ENCODE results near the gene PPP6R3. TPM values are rescaled to one million over a fixed set of nuclear protein-coding genes. Genes with fewer than 3 reads are reported as not detected.

PPP6R3 gene
- total and polyA plus RNA-seq, 5 donors from 2014 or later, result 46.7 to 172 (median 51.6) TPM

DNA sequence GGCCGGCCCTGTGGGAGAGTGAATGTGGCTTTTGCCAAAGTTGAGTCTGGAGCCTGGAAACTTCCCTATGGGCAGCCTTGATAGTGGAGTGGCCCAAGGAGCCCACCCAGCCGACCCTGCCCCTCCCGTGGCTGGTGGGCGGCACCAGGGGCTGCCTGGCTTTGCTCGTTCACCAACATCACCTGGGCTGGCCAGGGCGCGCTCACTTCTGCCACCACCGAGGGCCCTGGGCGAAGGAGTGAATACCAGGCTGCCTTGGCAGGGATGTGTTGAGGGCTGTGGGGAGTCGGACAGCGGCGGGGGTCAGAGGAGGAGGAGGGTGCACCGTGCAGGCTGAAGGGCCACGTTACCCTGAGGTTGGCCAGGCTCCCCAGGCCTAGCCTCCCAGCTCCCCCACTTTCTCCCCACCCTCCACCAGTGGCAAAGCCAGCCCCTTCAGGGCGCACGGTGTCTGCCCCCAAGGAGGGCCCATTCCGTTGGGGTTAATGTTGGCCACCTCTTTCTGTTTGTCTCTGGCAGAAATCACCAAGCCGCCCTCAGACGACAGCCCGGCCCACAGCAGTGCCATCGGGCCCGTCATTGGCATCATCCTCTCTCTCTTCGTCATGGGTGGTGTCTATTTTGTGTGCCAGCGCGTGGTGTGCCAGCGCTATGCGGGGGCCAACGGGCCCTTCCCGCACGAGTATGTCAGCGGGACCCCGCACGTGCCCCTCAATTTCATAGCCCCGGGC lies 22.5 kb upstream of the PPP6R3 start:
- H3K9me3 ChIP-seq (ENCODE audit: control insufficient read depth in 2 of 2, low read length in 2 of 2), result no peaks in the 10 kb centered on the region
- H3K4me1 ChIP-seq (ENCODE audit: control insufficient read depth, insufficient read depth, low read length, poor library complexity, severe bottlenecking), result no peaks in the 10 kb centered on the region
- H3K27ac ChIP-seq (ENCODE audit: insufficient read depth, low read length, poor library complexity, severe bottlenecking), result no peak overlapping the region
- H3K4me3 ChIP-seq (ENCODE audit: low read depth, low read length), result no peak overlapping the region
- ATAC-seq (ENCODE audit: low read depth in 2 of 2) (no peak), DNase-seq (no peak)
- Mint-ChIP-seq H3K27me3 (no peaks in the 10 kb centered on the region), H3K27ac (no peak overlapping the region), H3K9me3 (no peaks in the 10 kb centered on the region), H3K36me3 (no peaks in the 10 kb centered on the region), H3K4me1 (no peaks in the 10 kb centered on the region), H3K4me3 (no peak overlapping the region)
- H3K27me3 ChIP-seq (ENCODE audit: control insufficient read depth, insufficient read depth, low read length), result no peaks in the 10 kb centered on the region
- H3K36me3 ChIP-seq (ENCODE audit: control insufficient read depth, insufficient read depth, low read length), result no peaks in the 10 kb centered on the region

DNA sequence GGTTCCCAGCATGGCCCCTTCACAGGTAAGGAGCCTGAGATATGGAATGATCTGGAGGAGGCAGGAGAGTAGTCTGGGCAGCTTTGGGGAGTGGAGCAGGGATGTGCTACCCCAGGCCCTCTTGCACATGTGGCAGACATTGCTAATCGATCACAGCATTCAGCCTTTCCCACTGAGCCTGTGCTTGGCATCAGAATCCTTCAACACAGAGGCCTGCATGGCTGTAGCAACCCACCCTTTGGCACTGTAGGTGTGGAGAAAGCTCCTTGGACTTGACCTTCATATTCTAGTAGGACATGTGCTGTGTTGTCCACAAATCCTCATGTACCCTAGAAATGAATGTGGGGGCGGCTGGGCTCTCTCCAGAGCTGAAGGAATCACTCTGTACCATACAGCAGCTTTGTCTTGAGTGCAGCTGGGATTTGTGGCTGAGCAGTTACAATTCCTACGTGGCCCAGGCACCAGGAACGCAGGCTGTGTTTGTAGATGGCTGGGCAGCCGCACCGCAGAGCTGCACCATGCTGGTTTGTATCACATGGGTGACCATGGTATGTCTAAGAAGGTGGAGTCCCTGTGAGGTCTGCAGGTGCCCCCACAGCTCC lies 21.8 kb upstream of the PPP6R3 start:
- no peaks in the 10 kb centered on the region for H3K9me3 Mint-ChIP-seq
- no peaks in the 10 kb centered on the region for H3K27me3 Mint-ChIP-seq
- H3K27me3 ChIP-seq (ENCODE audit: control insufficient read depth, insufficient read depth, low read length), result no peaks in the 10 kb centered on the region

DNA sequence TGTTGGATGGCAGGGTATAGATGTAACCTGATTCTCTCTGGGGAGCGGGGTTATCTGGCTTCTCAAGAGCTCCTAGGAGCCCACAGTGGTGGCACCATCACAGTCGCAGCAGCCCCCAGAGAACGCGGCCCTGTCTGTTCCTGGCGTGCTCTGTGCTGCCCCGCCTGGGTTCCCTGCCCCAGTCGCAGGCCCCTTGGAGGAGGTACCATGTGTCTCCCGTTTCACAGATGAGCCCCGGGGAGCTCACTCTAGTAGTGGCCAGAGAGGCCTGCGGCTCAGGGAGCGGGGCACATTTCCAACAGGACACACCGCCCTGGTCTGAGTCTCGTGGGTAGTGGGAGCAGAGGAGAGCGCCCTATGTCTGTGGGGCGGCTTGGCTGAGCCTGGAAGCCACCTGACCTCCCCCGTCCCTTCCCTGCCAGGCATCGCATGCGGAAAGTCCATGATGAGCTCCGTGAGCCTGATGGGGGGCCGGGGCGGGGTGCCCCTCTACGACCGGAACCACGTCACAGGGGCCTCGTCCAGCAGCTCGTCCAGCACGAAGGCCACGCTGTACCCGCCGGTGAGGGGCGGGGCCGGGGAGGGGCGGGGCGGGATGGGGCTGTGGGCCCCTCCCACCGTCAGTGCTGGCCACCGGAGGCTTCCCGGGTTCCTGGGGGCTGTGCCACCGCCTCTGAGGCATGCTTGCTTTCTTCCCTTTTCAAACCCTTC lies 21.0 kb upstream of the PPP6R3 start:
- no peak overlapping the region for H3K4me3 ChIP-seq (ENCODE audit: low read depth, low read length)
- H3K27ac ChIP-seq (ENCODE audit: insufficient read depth, low read length, poor library complexity, severe bottlenecking), result no peak overlapping the region
- no peak for DNase-seq
- Mint-ChIP-seq H3K4me3 (no peak overlapping the region), H3K27me3 (no peaks in the 10 kb centered on the region), H3K4me1 (no peaks in the 10 kb centered on the region), H3K27ac (no peak overlapping the region), H3K9me3 (no peaks in the 10 kb centered on the region), H3K36me3 (no peaks in the 10 kb centered on the region)
- H3K36me3 ChIP-seq (ENCODE audit: control insufficient read depth, insufficient read depth, low read length), result no peaks in the 10 kb centered on the region
- no peak for ATAC-seq (ENCODE audit: low read depth in 2 of 2)
- H3K27me3 ChIP-seq (ENCODE audit: control insufficient read depth, insufficient read depth, low read length), result no peaks in the 10 kb centered on the region
- no peaks in the 10 kb centered on the region for H3K4me1 ChIP-seq (ENCODE audit: control insufficient read depth, insufficient read depth, low read length, poor library complexity, severe bottlenecking)
- H3K9me3 ChIP-seq (ENCODE audit: control insufficient read depth in 2 of 2, low read length in 2 of 2), result no peaks in the 10 kb centered on the region

More for the DNA sequence above, 21.8 kb upstream of the PPP6R3 start:
- DNase-seq, result no peak
- Histone ChIP-seq H3K4me3 (ENCODE audit: low read depth, low read length) (no peak overlapping the region), H3K4me1 (ENCODE audit: control insufficient read depth, insufficient read depth, low read length, poor library complexity, severe bottlenecking) (no peaks in the 10 kb centered on the region), H3K27ac (ENCODE audit: insufficient read depth, low read length, poor library complexity, severe bottlenecking) (no peak overlapping the region), H3K36me3 (ENCODE audit: control insufficient read depth, insufficient read depth, low read length) (no peaks in the 10 kb centered on the region), H3K9me3 (ENCODE audit: control insufficient read depth in 2 of 2, low read length in 2 of 2) (no peaks in the 10 kb centered on the region)
- ATAC-seq (ENCODE audit: low read depth in 2 of 2), result no peak
- Mint-ChIP-seq H3K4me1 (no peaks in the 10 kb centered on the region), H3K27ac (no peak overlapping the region), H3K4me3 (no peak overlapping the region), H3K36me3 (no peaks in the 10 kb centered on the region)

DNA sequence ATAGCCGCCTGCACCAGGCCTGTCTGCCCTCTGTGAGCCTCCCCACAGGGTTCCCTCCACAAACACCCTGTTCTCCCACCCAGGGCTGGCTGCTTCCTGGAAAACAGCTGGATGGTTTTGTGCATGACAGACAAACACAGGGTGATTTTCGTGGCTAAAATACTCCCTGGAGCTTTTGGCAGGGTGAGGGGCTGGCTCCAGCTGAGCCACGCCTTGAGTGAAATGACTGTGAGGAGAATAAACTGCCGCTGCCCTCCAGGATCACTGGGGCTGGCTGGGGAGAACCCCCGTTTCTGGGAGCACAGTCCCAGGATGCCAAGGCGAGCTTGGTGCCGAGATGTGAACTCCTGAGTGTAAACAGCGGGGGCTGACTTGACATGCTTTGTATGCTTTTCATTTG lies 20.3 kb upstream of the PPP6R3 start:
- Mint-ChIP-seq H3K9me3 (no peaks in the 10 kb centered on the region), H3K27me3 (no peaks in the 10 kb centered on the region), H3K36me3 (no peaks in the 10 kb centered on the region), H3K4me1 (no peaks in the 10 kb centered on the region), H3K4me3 (no peak overlapping the region), H3K27ac (no peak overlapping the region)
- Histone ChIP-seq H3K9me3 (ENCODE audit: control insufficient read depth in 2 of 2, low read length in 2 of 2) (no peaks in the 10 kb centered on the region), H3K4me1 (ENCODE audit: control insufficient read depth, insufficient read depth, low read length, poor library complexity, severe bottlenecking) (no peaks in the 10 kb centered on the region), H3K27ac (ENCODE audit: insufficient read depth, low read length, poor library complexity, severe bottlenecking) (no peak overlapping the region), H3K36me3 (ENCODE audit: control insufficient read depth, insufficient read depth, low read length) (no peaks in the 10 kb centered on the region), H3K4me3 (ENCODE audit: low read depth, low read length) (no peak overlapping the region), H3K27me3 (ENCODE audit: control insufficient read depth, insufficient read depth, low read length) (no peaks in the 10 kb centered on the region)
- ATAC-seq (ENCODE audit: low read depth in 2 of 2) (no peak), DNase-seq (no peak)

DNA sequence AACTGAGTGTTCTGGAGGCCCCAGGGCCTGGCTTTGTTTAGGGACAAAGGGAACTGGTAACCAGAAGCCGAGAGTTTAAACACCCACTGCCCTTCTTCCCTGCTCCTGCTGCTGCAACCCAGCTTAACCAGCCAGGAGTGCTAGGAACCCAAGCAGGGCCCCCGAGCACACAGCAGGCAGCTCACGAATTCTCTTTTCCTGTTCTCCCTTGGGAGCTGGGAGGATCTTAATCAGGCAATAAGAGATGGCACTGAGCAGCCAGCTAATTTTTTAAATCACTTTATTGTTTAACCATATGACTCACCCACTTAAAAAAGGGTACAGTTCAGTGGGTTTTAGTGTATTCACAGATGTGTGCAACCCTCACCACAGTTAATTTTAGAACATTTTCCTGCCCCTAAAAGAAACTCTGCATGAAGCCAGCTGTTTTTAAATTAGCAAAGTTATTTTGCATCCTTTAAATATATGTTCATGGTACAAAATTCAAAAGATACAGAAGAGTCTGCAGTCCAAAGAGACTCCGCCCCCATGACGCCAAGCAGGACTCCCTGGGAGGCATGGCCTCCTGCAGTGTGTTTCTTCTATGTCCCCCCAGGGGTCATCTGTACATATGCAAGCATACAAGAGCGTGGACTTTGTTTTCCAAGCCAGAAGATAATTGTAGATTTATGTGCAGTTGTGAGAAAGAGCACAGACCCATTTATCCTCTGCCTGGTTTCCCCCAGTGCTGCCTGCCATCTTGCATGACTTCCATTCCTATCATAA lies 18.9 kb upstream of the PPP6R3 start:
- H3K4me1 Mint-ChIP-seq, result no peaks in the 10 kb centered on the region
- H3K27ac Mint-ChIP-seq, result peak overlapping the region in 1 of 3 donors; percentile 7
- H3K4me3 Mint-ChIP-seq, result no peak overlapping the region

DNA sequence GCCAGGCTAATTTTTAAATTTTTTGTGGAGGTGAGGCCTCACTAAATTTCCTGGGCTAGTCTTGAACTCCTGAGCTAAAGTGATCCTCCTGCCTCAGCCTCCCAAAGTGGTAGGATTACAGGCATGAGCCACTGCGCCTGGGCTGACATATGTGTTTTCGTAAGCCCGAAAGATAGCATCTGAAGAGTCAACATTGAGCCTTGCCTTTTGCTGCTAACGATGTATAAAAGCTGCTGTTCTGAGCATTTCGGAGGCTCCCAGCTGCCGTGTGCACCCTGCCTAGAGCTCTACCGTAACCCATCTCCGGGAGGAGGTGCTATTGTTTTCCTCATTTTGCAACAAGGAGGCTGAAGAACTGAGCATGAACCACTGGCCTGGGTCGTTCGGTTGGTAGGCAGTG lies 18.1 kb upstream of the PPP6R3 start:
- ATAC-seq (ENCODE audit: low read depth in 2 of 2) (no peak), DNase-seq (no peak)
- H3K4me1 Mint-ChIP-seq, result peaks cover 0 to 4% (median 1%) of the 10 kb centered on the region in 4 donors
- H3K4me3 ChIP-seq (ENCODE audit: low read depth, low read length), result no peak overlapping the region
- H3K36me3 ChIP-seq (ENCODE audit: control insufficient read depth, insufficient read depth, low read length), result no peaks in the 10 kb centered on the region
- H3K36me3 Mint-ChIP-seq, result no peaks in the 10 kb centered on the region
- H3K9me3 Mint-ChIP-seq, result no peaks in the 10 kb centered on the region
- no peaks in the 10 kb centered on the region for H3K4me1 ChIP-seq (ENCODE audit: control insufficient read depth, insufficient read depth, low read length, poor library complexity, severe bottlenecking)
- H3K27me3 ChIP-seq (ENCODE audit: control insufficient read depth, insufficient read depth, low read length), result no peaks in the 10 kb centered on the region
- no peak overlapping the region for H3K27ac Mint-ChIP-seq
- H3K27ac ChIP-seq (ENCODE audit: insufficient read depth, low read length, poor library complexity, severe bottlenecking), result no peak overlapping the region
- H3K27me3 Mint-ChIP-seq, result no peaks in the 10 kb centered on the region
- H3K4me3 Mint-ChIP-seq, result no peak overlapping the region
- H3K9me3 ChIP-seq (ENCODE audit: control insufficient read depth in 2 of 2, low read length in 2 of 2), result no peaks in the 10 kb centered on the region

More for the DNA sequence above, 18.9 kb upstream of the PPP6R3 start:
- Histone ChIP-seq H3K4me1 (ENCODE audit: control insufficient read depth, insufficient read depth, low read length, poor library complexity, severe bottlenecking) (no peaks in the 10 kb centered on the region), H3K36me3 (ENCODE audit: control insufficient read depth, insufficient read depth, low read length) (no peaks in the 10 kb centered on the region), H3K27ac (ENCODE audit: insufficient read depth, low read length, poor library complexity, severe bottlenecking) (no peak overlapping the region), H3K9me3 (ENCODE audit: control insufficient read depth in 2 of 2, low read length in 2 of 2) (no peaks in the 10 kb centered on the region), H3K4me3 (ENCODE audit: low read depth, low read length) (no peak overlapping the region), H3K27me3 (ENCODE audit: control insufficient read depth, insufficient read depth, low read length) (no peaks in the 10 kb centered on the region)
- no peaks in the 10 kb centered on the region for H3K9me3 Mint-ChIP-seq
- H3K36me3 Mint-ChIP-seq, result no peaks in the 10 kb centered on the region
- DNase-seq (no peak), ATAC-seq (ENCODE audit: low read depth in 2 of 2) (no peak)
- H3K27me3 Mint-ChIP-seq, result no peaks in the 10 kb centered on the region

DNA sequence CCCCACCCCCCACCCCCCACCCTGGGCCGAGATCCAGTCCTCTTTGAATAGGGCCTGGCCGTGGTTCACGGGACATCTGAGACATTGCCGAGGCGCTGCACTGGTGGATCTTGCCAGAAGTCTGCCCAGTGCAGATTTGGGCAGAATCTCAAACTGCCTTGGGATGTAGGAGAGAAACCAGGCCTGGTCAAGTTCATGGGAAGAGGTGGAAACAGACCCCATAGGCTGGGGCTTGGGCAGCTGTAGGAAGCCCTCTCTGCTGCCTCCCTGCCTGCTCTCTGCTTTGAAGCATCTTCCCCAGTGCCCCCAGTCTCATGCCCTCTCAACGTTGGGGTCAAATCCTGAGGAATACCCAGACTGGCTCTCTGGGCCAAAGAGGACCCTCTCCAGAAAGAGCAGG lies 16.0 kb upstream of the PPP6R3 start:
- Mint-ChIP-seq H3K4me1 (peaks cover 0 to 7% (median 3%) of the 10 kb centered on the region in 4 donors), H3K4me3 (no peak overlapping the region), H3K9me3 (no peaks in the 10 kb centered on the region), H3K27me3 (no peaks in the 10 kb centered on the region), H3K27ac (no peak overlapping the region), H3K36me3 (no peaks in the 10 kb centered on the region)
- Histone ChIP-seq H3K4me3 (ENCODE audit: low read depth, low read length) (no peak overlapping the region), H3K36me3 (ENCODE audit: control insufficient read depth, insufficient read depth, low read length) (no peaks in the 10 kb centered on the region), H3K9me3 (ENCODE audit: control insufficient read depth in 2 of 2, low read length in 2 of 2) (no peaks in the 10 kb centered on the region), H3K27ac (ENCODE audit: insufficient read depth, low read length, poor library complexity, severe bottlenecking) (no peak overlapping the region), H3K4me1 (ENCODE audit: control insufficient read depth, insufficient read depth, low read length, poor library complexity, severe bottlenecking) (no peaks in the 10 kb centered on the region), H3K27me3 (ENCODE audit: control insufficient read depth, insufficient read depth, low read length) (no peaks in the 10 kb centered on the region)
- ATAC-seq (ENCODE audit: low read depth in 2 of 2) (no peak), DNase-seq (no peak)
